GM18951 (cell line): ENCODE measurements around the gene U2AF1L4.
A peak's percentile ranks its signal among the peaks of the same experiment; 100 is the strongest.

Source experiments
- POLR2A ChIP-seq: IDR thresholded peaks from 4 replicates; pipeline ENCODE4 v1.6.1; 2011; ENCODE audit warnings: mild to moderate bottlenecking; ENCODE audit not compliant: insufficient read length, insufficient read depth; ENCODE audit errors: extremely low read depth
- in situ Hi-C: fragments of 300-500 bp; cut with MboI; formaldehyde crosslinking; loops from one replicate; pipeline ENCODE4 v1.12.0; 2022; ENCODE audit warnings: low sequenced_read_pairs, mixed read lengths, inconsistent platforms; ENCODE audit not compliant: unreplicated experiment

U2AF1L4 gene

GRCh38 chr19:35736913-35737886 lies 8.0 kb downstream of the U2AF1L4 start:
- TF ChIP-seq POLR2A, result peak; percentile 10
- in situ Hi-C loops, result no loop called here

GRCh38 chr19:35734889-35735288 lies 10.3 kb downstream of the U2AF1L4 start:
- in situ Hi-C loops, result no loop called here
- no peak for TF ChIP-seq POLR2A

- no peak for TF ChIP-seq POLR2A
- in situ Hi-C loops, result no loop called here
Observed at GRCh38 chr19:35734273-35734672, 10.9 kb downstream of the U2AF1L4 start.

GRCh38 chr19:35733180-35734125 lies 11.8 kb downstream of the U2AF1L4 start:
- no peak for TF ChIP-seq POLR2A
- in situ Hi-C loops, result no loop called here

GRCh38 chr19:35732540-35733179 lies 12.6 kb downstream of the U2AF1L4 start:
- in situ Hi-C loops, result no loop called here

GRCh38 chr19:35731779-35732405 lies 13.3 kb downstream of the U2AF1L4 start:
- in situ Hi-C loops, result no loop called here
- TF ChIP-seq POLR2A, result no peak

More at GRCh38 chr19:35732540-35733179, 12.6 kb downstream of the U2AF1L4 start:
- TF ChIP-seq POLR2A, result no peak

- no peak for TF ChIP-seq POLR2A
- in situ Hi-C loops, result no loop called here
Observed at GRCh38 chr19:35731353-35731752, 13.9 kb downstream of the U2AF1L4 start.

- TF ChIP-seq POLR2A, result no peak
- in situ Hi-C loops, result no loop called here
Observed at GRCh38 chr19:35730326-35730725, 14.9 kb downstream of the U2AF1L4 start.

- in situ Hi-C loops, result no loop called here
Observed at GRCh38 chr19:35729763-35730162, 15.5 kb downstream of the U2AF1L4 start.

GRCh38 chr19:35729021-35729420 lies 16.2 kb downstream of the U2AF1L4 start:
- no peak for TF ChIP-seq POLR2A
- in situ Hi-C loops, result no loop called here

More at GRCh38 chr19:35729763-35730162, 15.5 kb downstream of the U2AF1L4 start:
- TF ChIP-seq POLR2A, result no peak

- TF ChIP-seq POLR2A, result no peak
- in situ Hi-C loops, result no loop called here
Observed at GRCh38 chr19:35727956-35728706, 17.1 kb downstream of the U2AF1L4 start.
